Keratinocyte (primary cell): Measurements from ENCODE around the gene MED15. TPM values are rescaled to one million over a fixed set of nuclear protein-coding genes. Genes with fewer than 3 reads are reported as not detected.

Experiments
- DNase-seq: peaks from one replicate; pipeline ENCODE4 v3.0.0-alpha.2; 2011; ENCODE audit warnings: low read depth, missing footprints, low spot score
- FAIRE-seq: peaks from 2 replicates; lab custom pipeline; 2011; peaks lifted over from hg19 to GRCh38; lab: Jason Lieb, UNC
- H2AFZ ChIP-seq: 2 replicates; pipeline ENCODE4 v1.6.0; 2012; ENCODE audit warnings: low read length, control low read depth, inconsistent platforms; ENCODE audit not compliant: control insufficient read depth
- H3K27ac ChIP-seq: 2 replicates; pipeline ENCODE4 v1.5.1; 2011; ENCODE audit warnings: low read length; ENCODE audit not compliant: control insufficient read depth, insufficient read depth
- H3K27me3 ChIP-seq: 3 replicates; pipeline ENCODE4 v1.6.0; 2011; ENCODE audit warnings: low read length; ENCODE audit not compliant: control insufficient read depth, insufficient read depth; ENCODE audit errors: extremely low read depth
- H3K36me3 ChIP-seq, 2 experiments: 2 replicates in 1 of 2; 3 replicates in 1 of 2; pipeline ENCODE4 v1.5.1; 2011; ENCODE audit warnings: low read length in 2 of 2, mild to moderate bottlenecking in 1 of 2; ENCODE audit not compliant: control insufficient read depth in 2 of 2, insufficient read depth in 2 of 2; ENCODE audit errors: extremely low read depth in 1 of 2
- H3K4me1 ChIP-seq: 3 replicates; pipeline ENCODE4 v1.5.1; 2011; ENCODE audit warnings: low read length; ENCODE audit not compliant: control insufficient read depth, insufficient read depth; ENCODE audit errors: extremely low read depth
- H3K4me2 ChIP-seq: 3 replicates; pipeline ENCODE4 v1.6.0; 2011; ENCODE audit warnings: low read depth, low read length; ENCODE audit not compliant: control insufficient read depth, insufficient read depth; ENCODE audit errors: extremely low read depth
- H3K4me3 ChIP-seq, 3 experiments: fragments of 200-600 bp in 1 of 3; sonication (generic) in 1 of 3; 2 replicates in 2 of 3; 3 replicates in 1 of 3; pipeline ENCODE4 v1.5.1; 2011 to 2016; ENCODE audit warnings: low read length in 3 of 3, mild to moderate bottlenecking in 3 of 3, control low read depth in 2 of 3, inconsistent platforms in 1 of 3, low read depth in 1 of 3, mixed read lengths in 1 of 3, mixed run types in 1 of 3, moderate library complexity in 1 of 3; ENCODE audit not compliant: control insufficient read depth in 2 of 3, insufficient read depth in 2 of 3; ENCODE audit errors: extremely low read depth in 1 of 3
- H3K79me2 ChIP-seq: 2 replicates; pipeline ENCODE4 v1.6.0; 2012; ENCODE audit warnings: low read length; ENCODE audit not compliant: control insufficient read depth, insufficient read depth
- H3K9ac ChIP-seq: 3 replicates; pipeline ENCODE4 v1.6.0; 2011; ENCODE audit warnings: low read length; ENCODE audit not compliant: control insufficient read depth, insufficient read depth; ENCODE audit errors: extremely low read depth
- H3K9me1 ChIP-seq: 3 replicates; pipeline ENCODE4 v1.6.0; 2011; ENCODE audit warnings: low read length; ENCODE audit not compliant: control insufficient read depth, insufficient read depth; ENCODE audit errors: extremely low read depth
- H3K9me3 ChIP-seq: 2 replicates; pipeline ENCODE4 v1.5.1; 2012; ENCODE audit warnings: low read depth, low read length; ENCODE audit not compliant: control insufficient read depth
- H4K20me1 ChIP-seq: 3 replicates; pipeline ENCODE4 v1.6.0; 2011; ENCODE audit warnings: low read length; ENCODE audit not compliant: control insufficient read depth, insufficient read depth; ENCODE audit errors: extremely low read depth
- CTCF ChIP-seq, 3 experiments: IDR thresholded peaks in 1 of 3; conservative IDR thresholded peaks in 1 of 3; optimal IDR thresholded peaks in 1 of 3; 2 replicates in 2 of 3; 3 replicates in 1 of 3; pipeline versions ENCODE3 to v1.5.1; 2011; ENCODE audit warnings: low read length in 3 of 3, mild to moderate bottlenecking in 3 of 3, moderate library complexity in 2 of 3, control low read depth in 1 of 3, inconsistent platforms in 1 of 3; ENCODE audit not compliant: insufficient read depth in 2 of 3; ENCODE audit errors: extremely low read depth in 1 of 3
- EZH2 ChIP-seq: IDR thresholded peaks from one replicate; pipeline ENCODE4 v1.6.1; 2012; ENCODE audit warnings: inconsistent platforms, mild to moderate bottlenecking, low read length, moderate library complexity
- dilution Hi-C: fragments of 300-500 bp; cut with MboI; formaldehyde crosslinking; loops from one replicate; pipeline ENCODE4 v1.7.0; 2020; ENCODE audit warnings: low sequenced_read_pairs; ENCODE audit not compliant: extremely low pct_ligation_motif_present
- polyA plus RNA-seq, 5 experiments: library from polyadenylated mRNA; depleted of rRNA in 3 of 5; stranded (reverse) in 3 of 5; stranded (forward) in 1 of 5; unstranded in 1 of 5; fragments of >200 nt; gene quantifications; 1 replicate in 1 of 5; 2 replicates in 3 of 5; 3 replicates in 1 of 5; pipeline versions ENCODE4 v1.2.1 to v1.2.3, GENCODE V29; 2011 to 2012; ENCODE audit warnings: missing spikeins in 2 of 5, low read depth in 1 of 5, low replicate concordance in 1 of 5

The MED15 gene
- polyA plus RNA-seq, 1 donor (not counting 4 experiments of a cell fraction or from before 2014, with no cell fraction given): 24.9 TPM

GRCh38 chr22:20604776-20605221, 97.4 kb downstream of the MED15 start:
- H3K4me3 ChIP-seq: no peak overlapping the region
- H3K9me3 ChIP-seq: no peaks in the 10 kb centered on the region
- no peaks in the 10 kb centered on the region for H3K36me3 ChIP-seq
- no peak for FAIRE-seq
- dilution Hi-C loops: no loop called here
- no peaks in the 10 kb centered on the region for H3K4me1 ChIP-seq
- no peaks in the 10 kb centered on the region for H4K20me1 ChIP-seq
- no peaks in the 10 kb centered on the region for H3K79me2 ChIP-seq
- peaks cover 17% of the 10 kb centered on the region for H3K27me3 ChIP-seq
- no peak for DNase-seq
- no peak for TF ChIP-seq CTCF (optimal IDR thresholded peaks at IDR 0.05 in 1 of 3, IDR thresholded peaks at IDR 0.05 in 1 of 3, conservative IDR thresholded peaks at IDR 0.05 in 1 of 3; ENCODE audit: extremely low read depth in 1 of 3, insufficient read depth in 2 of 3, low read length in 3 of 3)
- TF ChIP-seq EZH2: no peak
- no peaks in the 10 kb centered on the region for H3K9me1 ChIP-seq
- no peak overlapping the region for H3K9ac ChIP-seq
- H3K4me2 ChIP-seq: no peak overlapping the region
- H2AFZ ChIP-seq: no peak overlapping the region
- H3K27ac ChIP-seq: no peak overlapping the region

- Histone ChIP-seq H3K79me2 (no peaks in the 10 kb centered on the region), H4K20me1 (no peaks in the 10 kb centered on the region), H2AFZ (no peak overlapping the region), H3K9ac (no peak overlapping the region), H3K4me3 (no peak overlapping the region), H3K9me3 (no peaks in the 10 kb centered on the region), H3K27me3 (peaks cover 17% of the 10 kb centered on the region), H3K9me1 (no peaks in the 10 kb centered on the region), H3K4me2 (no peak overlapping the region), H3K36me3 (no peaks in the 10 kb centered on the region), H3K27ac (no peak overlapping the region), H3K4me1 (no peaks in the 10 kb centered on the region)
- TF ChIP-seq EZH2: no peak
- TF ChIP-seq CTCF (optimal IDR thresholded peaks at IDR 0.05 in 1 of 3, IDR thresholded peaks at IDR 0.05 in 1 of 3, conservative IDR thresholded peaks at IDR 0.05 in 1 of 3; ENCODE audit: extremely low read depth in 1 of 3, insufficient read depth in 2 of 3, low read length in 3 of 3): no peak
- FAIRE-seq (no peak), DNase-seq (no peak)
- dilution Hi-C loops: no loop called here
Observed at GRCh38 chr22:20605328-20605727, 97.9 kb downstream of the MED15 start.
